Bronchial smooth muscle cell (primary cell): ENCODE results near the gene DCUN1D2. TPM values are rescaled to one million over a fixed set of nuclear protein-coding genes. Genes with fewer than 3 reads are reported as not detected.

ENCODE experiments used
- total RNA-seq: library from RNA; depleted of rRNA; stranded (reverse); fragments of >200 nt; gene quantifications from 2 replicates; pipeline ENCODE4 v1.2.1, GENCODE V29; 2014

The DCUN1D2 gene
- total RNA-seq = 9.3 and 10.2 TPM in 2 replicates

DNA sequence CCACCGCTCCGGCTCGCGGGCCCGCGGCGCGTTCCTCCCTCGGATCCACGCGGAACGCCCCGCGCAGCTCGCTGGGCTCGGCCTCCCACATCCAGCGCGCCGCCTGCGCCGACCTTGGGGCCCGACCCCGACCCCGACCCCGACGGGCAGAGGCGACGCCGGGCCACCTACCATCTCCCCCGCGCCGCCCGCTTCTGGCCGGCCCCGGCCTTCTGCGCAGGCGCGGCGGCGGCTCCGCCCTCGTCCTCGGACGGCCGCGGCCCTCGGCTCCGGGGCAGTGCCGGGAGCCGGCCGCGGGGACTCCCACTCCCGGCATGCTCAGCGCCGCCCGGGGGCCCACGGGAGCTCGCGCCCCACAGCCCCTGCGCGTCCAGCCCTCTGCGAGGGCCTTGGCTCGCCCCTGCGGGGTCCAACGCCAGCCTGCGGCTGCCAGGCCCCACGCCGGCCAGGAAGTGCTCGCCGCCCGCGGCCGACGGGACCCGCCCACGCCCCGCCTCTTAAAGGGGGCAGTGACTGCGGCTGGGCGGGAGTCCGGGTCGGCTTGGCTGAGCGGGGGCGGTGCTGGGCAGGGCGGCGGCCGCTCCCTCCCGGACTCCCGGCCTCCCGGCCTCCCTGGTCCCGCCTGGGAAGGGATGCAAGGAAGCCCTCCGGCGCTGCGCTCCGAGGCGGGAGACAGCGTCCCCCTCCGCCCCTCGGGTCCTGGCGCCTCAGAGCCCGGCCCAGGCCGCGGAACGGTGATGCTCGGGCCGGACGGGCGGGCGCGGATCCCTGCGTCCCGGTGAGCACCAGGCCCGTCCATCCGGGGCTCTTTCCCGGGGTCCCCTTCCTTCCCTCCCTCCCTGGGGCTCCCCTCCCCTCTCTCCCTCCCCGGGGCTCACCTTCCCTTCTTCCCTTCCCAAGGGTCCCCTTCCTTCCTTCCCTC, at the start of gene DCUN1D2:
Gene DCUN1D2, minus strand, starts transcription at position 216 of the 922 bp plus-strand sequence. Its CDS starts 42 bp downstream, at position 174.

DNA sequence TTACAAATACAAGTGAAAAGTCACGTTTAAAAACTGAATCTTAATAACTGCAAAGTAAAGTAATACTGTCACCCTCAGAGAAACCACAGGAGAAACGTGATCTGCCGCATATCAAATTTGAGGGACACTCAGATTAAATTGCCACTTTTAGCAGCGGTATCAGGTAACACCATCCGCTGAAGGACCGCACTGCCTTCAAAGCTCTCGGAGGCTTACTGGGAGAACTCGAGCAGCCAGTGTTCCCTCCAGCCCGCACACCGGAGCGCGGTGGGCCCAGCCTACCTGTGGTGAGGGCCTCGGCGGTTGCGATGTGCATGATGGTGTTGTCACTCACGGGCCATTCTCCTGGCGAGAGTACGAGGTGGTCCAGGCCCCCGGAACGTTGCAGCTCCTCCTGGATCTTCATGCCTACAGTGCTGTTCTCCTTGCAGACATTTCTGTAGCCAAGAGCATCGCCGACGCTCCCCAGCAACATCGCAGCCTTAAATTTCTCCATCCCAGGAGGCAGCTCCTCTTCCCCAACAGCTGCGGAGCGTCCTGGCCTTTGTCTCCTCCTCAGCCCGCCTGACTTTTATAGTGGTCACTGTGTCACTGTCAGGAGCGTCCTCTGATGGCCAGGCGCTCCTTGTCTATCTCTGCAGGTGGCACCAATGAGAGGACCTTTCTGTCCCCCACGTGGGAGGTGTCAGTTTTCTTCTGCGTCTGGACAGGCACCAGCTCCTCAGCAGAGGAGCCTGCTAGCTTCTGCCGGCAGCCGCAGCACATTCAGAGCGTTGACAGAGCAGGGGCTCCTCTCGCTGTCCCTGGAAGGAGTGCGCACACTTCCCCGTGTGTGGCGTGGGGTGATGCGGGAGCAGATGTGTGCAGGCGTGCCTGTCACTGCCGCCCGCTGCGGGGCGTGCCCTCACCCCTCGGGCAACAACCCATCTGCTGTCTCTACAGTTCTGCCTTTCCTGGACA, 37.3 kb downstream of the DCUN1D2 start, which contains the start of gene ADPRHL1:
Gene ADPRHL1, minus strand, starts transcription at position 547 of the 960 bp plus-strand sequence. Its CDS starts 51 bp downstream, at position 496.

Other genes starting within 250 kb of the DCUN1D2 start
- 231 and 301 TPM in 2 replicates for gene LAMP1, start 193.5 kb downstream of the DCUN1D2 start, total RNA-seq
- gene GRTP1, start 126.6 kb downstream of the DCUN1D2 start, total RNA-seq = 0.69 and 2.8 TPM in 2 replicates
- 1.1 and 2.8 TPM in 2 replicates for gene ADPRHL1, start 37.2 kb downstream of the DCUN1D2 start, total RNA-seq
- gene TFDP1, start 94.0 kb upstream of the DCUN1D2 start, total RNA-seq = 21.6 and 26.8 TPM in 2 replicates
- not detected in 2 replicates for gene ATP4B, start 167.5 kb upstream of the DCUN1D2 start, total RNA-seq
- not detected in 2 replicates for gene GRK1, start 176.5 kb upstream of the DCUN1D2 start, total RNA-seq